MM.1S (cell line): ENCODE data around the gene CMIP.

Experiments
- DNase-seq: peaks from one replicate; pipeline ENCODE4 v3.0.0-alpha.2; 2015
- H2AFZ ChIP-seq: fragments of 300-600 bp; sonication (generic); 2 replicates; pipeline ENCODE4 v1.6.0; 2016; ENCODE audit warnings: antibody characterized with exemption, low read length
- H3F3A ChIP-seq: fragments of 300-600 bp; sonication (generic); 2 replicates; pipeline ENCODE4 v1.6.1; 2016; ENCODE audit warnings: mild to moderate bottlenecking, antibody characterized with exemption, low read length, moderate library complexity, mixed read lengths; ENCODE audit not compliant: insufficient read depth
- H3K27ac ChIP-seq: fragments of 300-600 bp; sonication (generic); 2 replicates; pipeline ENCODE4 v1.5.1; 2016; ENCODE audit warnings: mild to moderate bottlenecking, low read length
- H3K27me3 ChIP-seq: fragments of 300-600 bp; sonication (generic); replicated peaks from 2 replicates; pipeline ENCODE4 v1.6.0; 2016; ENCODE audit warnings: low read length; ENCODE audit not compliant: insufficient read depth
- H3K36me3 ChIP-seq: fragments of 300-600 bp; sonication (generic); replicated peaks from 2 replicates; pipeline ENCODE4 v1.6.1; 2016; ENCODE audit warnings: mild to moderate bottlenecking, low read length, mixed read lengths; ENCODE audit not compliant: insufficient read depth
- H3K4me1 ChIP-seq: fragments of 300-600 bp; sonication (generic); 2 replicates; pipeline ENCODE4 v1.6.1; 2016; ENCODE audit warnings: low read length, mixed read lengths
- H3K4me2 ChIP-seq: fragments of 300-600 bp; sonication (generic); 2 replicates; pipeline ENCODE4 v1.6.0; 2016; ENCODE audit warnings: low read depth, low read length
- H3K4me3 ChIP-seq: fragments of 300-600 bp; sonication (generic); 2 replicates; pipeline ENCODE4 v1.5.1; 2016; ENCODE audit warnings: low read length, mixed read lengths
- H3K79me2 ChIP-seq: fragments of 300-600 bp; sonication (generic); 2 replicates; pipeline ENCODE4 v1.6.1; 2016; ENCODE audit warnings: mixed run types, low read length, mixed read lengths
- H3K9ac ChIP-seq: fragments of 300-600 bp; sonication (generic); 2 replicates; pipeline ENCODE4 v1.6.1; 2016; ENCODE audit warnings: low read length, mixed read lengths
- H3K9me2 ChIP-seq: fragments of 300-600 bp; sonication (generic); replicated peaks from 2 replicates; pipeline ENCODE4 v1.6.1; 2016; ENCODE audit warnings: mild to moderate bottlenecking, low read length, mixed read lengths; ENCODE audit not compliant: insufficient read depth
- H3K9me3 ChIP-seq: fragments of 300-600 bp; sonication (generic); replicated peaks from 2 replicates; pipeline ENCODE4 v1.6.1; 2016; ENCODE audit warnings: mild to moderate bottlenecking, low read length, mixed read lengths; ENCODE audit not compliant: insufficient read depth
- H4K20me1 ChIP-seq: fragments of 300-600 bp; sonication (generic); 2 replicates; pipeline ENCODE4 v1.6.1; 2016; ENCODE audit warnings: mild to moderate bottlenecking, low read length, moderate library complexity, mixed read lengths; ENCODE audit not compliant: insufficient read depth
- EZH2 ChIP-seq: fragments of 300-600 bp; sonication (generic); optimal IDR thresholded peaks from 2 replicates; pipeline ENCODE3; 2017; ENCODE audit warnings: low read depth, mild to moderate bottlenecking, antibody characterized with exemption, low read length, mixed read lengths
- EZH2phosphoT487 ChIP-seq: fragments of 300-600 bp; sonication (generic); IDR thresholded peaks from 2 replicates; pipeline ENCODE4 v1.6.1; 2018; ENCODE audit warnings: antibody characterized with exemption, low read length
- TF ChIP-seq, protein P1 (sequence below): fragments of 300-600 bp; sonication (generic); IDR thresholded peaks from 2 replicates; pipeline ENCODE4 v1.5.1; 2016; ENCODE audit warnings: antibody characterized with exemption, low read length, mixed read lengths

Gene CMIP

DNA sequence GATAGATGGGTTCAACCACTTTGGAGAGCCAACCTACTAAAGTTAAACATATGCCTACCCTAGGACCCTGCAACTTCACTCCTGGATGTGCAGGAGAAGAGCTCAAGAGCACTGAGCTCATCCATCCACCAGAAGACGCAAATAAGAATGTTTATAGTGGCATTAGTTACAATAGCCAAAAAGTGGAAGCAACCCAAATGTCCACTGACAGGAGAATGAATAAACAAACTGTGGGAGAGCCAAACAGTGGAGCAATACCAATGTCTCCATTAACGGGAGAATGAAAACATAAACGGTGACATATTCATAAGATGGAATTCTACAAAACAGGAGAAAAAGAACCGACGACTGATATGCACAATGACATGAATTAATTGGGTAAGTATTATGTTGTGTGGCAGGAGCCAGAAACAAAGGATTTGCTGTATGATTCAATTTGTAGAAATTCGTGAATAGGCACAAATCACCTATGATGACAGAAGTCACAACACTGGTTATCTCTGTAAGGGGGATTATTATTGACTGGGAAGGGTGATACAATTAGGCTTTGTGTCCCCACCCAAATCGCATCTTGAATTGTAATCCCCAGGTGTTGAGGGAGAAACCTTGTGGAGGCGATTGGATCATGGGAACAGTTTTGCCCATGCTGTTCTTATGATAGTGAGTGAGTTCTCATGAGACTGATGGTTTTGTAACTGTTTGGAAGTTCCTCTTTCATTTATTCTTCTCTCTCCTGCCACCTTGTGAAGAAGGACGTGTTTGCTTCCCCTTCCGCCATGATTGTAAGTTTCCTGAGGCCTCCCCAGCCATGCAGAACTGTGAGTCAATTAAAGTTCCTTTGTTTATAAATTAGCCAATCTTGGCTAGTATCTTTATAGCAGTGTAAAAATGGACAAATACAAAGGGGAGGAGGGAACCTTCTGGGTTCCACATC is 276.6 kb downstream of the CMIP start:
- H3K36me3 ChIP-seq = no peaks in the 10 kb centered on the region
- no peak for DNase-seq
- no peak overlapping the region for H3K27ac ChIP-seq
- H3K4me1 ChIP-seq = peaks cover 3% of the 10 kb centered on the region; the same call in 1 of the 2 replicates
- H3K9me3 ChIP-seq = no peaks in the 10 kb centered on the region
- no peaks in the 10 kb centered on the region for H3K79me2 ChIP-seq
- no peaks in the 10 kb centered on the region for H3K9me2 ChIP-seq
- H3K4me3 ChIP-seq = no peak overlapping the region
- no peak overlapping the region for H3K9ac ChIP-seq
- peaks cover 8% of the 10 kb centered on the region; the same call in 1 of the 2 replicates for H3F3A ChIP-seq
- TF ChIP-seq, protein P1, sequence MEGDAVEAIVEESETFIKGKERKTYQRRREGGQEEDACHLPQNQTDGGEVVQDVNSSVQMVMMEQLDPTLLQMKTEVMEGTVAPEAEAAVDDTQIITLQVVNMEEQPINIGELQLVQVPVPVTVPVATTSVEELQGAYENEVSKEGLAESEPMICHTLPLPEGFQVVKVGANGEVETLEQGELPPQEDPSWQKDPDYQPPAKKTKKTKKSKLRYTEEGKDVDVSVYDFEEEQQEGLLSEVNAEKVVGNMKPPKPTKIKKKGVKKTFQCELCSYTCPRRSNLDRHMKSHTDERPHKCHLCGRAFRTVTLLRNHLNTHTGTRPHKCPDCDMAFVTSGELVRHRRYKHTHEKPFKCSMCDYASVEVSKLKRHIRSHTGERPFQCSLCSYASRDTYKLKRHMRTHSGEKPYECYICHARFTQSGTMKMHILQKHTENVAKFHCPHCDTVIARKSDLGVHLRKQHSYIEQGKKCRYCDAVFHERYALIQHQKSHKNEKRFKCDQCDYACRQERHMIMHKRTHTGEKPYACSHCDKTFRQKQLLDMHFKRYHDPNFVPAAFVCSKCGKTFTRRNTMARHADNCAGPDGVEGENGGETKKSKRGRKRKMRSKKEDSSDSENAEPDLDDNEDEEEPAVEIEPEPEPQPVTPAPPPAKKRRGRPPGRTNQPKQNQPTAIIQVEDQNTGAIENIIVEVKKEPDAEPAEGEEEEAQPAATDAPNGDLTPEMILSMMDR = no peak
- H4K20me1 ChIP-seq = no peaks in the 10 kb centered on the region
- H3K4me2 ChIP-seq = no peak overlapping the region
- H3K27me3 ChIP-seq = no peaks in the 10 kb centered on the region
- no peak overlapping the region for H2AFZ ChIP-seq

DNA sequence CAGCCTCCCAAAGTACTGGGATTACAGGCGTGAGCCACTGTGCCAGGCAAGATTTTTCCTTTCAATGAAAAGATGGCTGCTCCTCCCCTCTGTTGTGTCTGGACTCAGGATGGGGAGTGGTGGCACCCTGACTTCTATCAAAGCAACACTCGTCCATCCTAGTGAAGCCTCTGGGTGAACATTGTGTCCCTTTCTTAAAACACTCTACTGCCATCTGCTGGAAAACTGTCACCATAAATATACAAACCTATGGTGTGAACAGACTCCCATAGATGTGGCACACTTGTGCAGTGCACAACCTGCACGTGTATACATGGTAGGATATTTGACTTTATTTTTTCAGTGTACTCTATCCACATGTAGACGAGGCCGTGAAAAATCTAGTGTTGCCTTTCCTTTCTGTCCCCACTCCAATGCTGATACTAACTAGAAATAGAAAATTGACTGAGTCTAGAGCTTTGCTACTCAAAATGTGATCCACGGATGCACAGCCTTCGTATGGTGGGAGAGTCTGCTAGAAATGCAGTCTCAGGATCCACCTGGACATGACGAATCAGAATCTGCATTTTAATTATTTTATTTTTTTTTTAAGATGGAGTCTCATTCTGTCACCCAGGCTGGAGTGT is 278.6 kb downstream of the CMIP start:
- Histone ChIP-seq H3K4me1 (0 out of 2 replicates have a peak, but pooled peaks cover 3% of the 10 kb centered on the region), H4K20me1 (no peaks in the 10 kb centered on the region), H3K36me3 (no peaks in the 10 kb centered on the region), H3K79me2 (no peaks in the 10 kb centered on the region), H3K4me3 (no peak overlapping the region), H3K4me2 (no peak overlapping the region), H3K9ac (no peak overlapping the region), H3K27me3 (no peaks in the 10 kb centered on the region), H3K9me2 (no peaks in the 10 kb centered on the region), H3F3A (no peaks in the 10 kb centered on the region), H2AFZ (no peak overlapping the region), H3K27ac (no peak overlapping the region), H3K9me3 (no peaks in the 10 kb centered on the region)
- no peak for TF ChIP-seq EZH2phosphoT487
- TF ChIP-seq, protein P1 = peak; percentile 49
- DNase-seq = peak; percentile 72

DNA sequence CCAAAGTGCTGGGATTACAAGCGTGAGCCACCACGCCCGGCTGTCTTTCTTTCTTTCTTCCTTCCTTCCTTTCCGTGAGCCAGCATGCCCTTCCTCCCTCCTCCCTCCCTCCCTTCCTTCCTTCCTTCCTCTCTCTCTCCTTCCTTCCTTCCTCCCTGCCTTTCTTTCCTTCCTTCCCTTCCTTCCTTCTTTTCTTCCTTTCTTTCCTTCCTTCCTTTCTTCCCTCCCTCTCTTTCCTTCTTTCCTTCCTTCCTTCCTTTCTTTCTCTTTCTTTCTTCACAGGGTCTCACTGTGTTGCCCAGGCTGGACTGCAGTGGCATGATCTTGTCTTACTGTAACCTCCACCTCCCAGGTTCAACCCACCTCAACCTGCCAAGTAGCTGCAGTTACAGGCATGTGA is 283.8 kb downstream of the CMIP start:
- Histone ChIP-seq H3K4me1 (no peaks in the 10 kb centered on the region), H3F3A (no peaks in the 10 kb centered on the region), H3K27ac (no peak overlapping the region), H3K9me3 (no peaks in the 10 kb centered on the region), H3K9me2 (no peaks in the 10 kb centered on the region), H3K27me3 (no peaks in the 10 kb centered on the region), H2AFZ (no peak overlapping the region), H4K20me1 (no peaks in the 10 kb centered on the region), H3K9ac (no peak overlapping the region), H3K4me3 (no peak overlapping the region), H3K79me2 (no peaks in the 10 kb centered on the region), H3K36me3 (no peaks in the 10 kb centered on the region), H3K4me2 (no peak overlapping the region)
- TF ChIP-seq EZH2phosphoT487 (no peak), EZH2 (no peak)
- TF ChIP-seq, protein P1 = no peak
- DNase-seq = no peak
